KG1 (cell line): ENCODE results near the gene DHRSX.
"Not testable (repeated sequence)": the region's sequence is repeated elsewhere in the genome, so short reads cannot be mapped to it uniquely, and the experiment has no call there.

Source experiments
- DNase-seq: peaks from one replicate; lab custom pipeline; 2025; lab: John Stamatoyannopoulos, UW

The DHRSX gene

GRCh38 chrX:2519638-2520037 is 18.9 kb upstream of the DHRSX start:
- not testable (repeated sequence) for DNase-seq

- DNase-seq, result no peak
These were observed 16.3 kb upstream of the DHRSX start for GRCh38 chrX:2517055-2517454.

- DNase-seq, result no peak
These were observed 15.8 kb upstream of the DHRSX start for GRCh38 chrX:2516623-2517022.

- no peak for DNase-seq
These were observed 13.4 kb upstream of the DHRSX start for GRCh38 chrX:2514131-2514530.

GRCh38 chrX:2513121-2513664 is 12.4 kb upstream of the DHRSX start:
- DNase-seq, result no peak

GRCh38 chrX:2512501-2512900 is 11.7 kb upstream of the DHRSX start:
- no peak for DNase-seq

- DNase-seq, result no peak
These were observed 10.6 kb upstream of the DHRSX start for GRCh38 chrX:2511326-2511725.

GRCh38 chrX:2508648-2509335 is 8.0 kb upstream of the DHRSX start:
- no peak for DNase-seq

GRCh38 chrX:2507904-2508627 is 7.3 kb upstream of the DHRSX start:
- no peak for DNase-seq

GRCh38 chrX:2507196-2507595 is 6.4 kb upstream of the DHRSX start:
- no peak for DNase-seq

GRCh38 chrX:2505341-2505740 is 4.6 kb upstream of the DHRSX start:
- DNase-seq, result not testable (repeated sequence)

GRCh38 chrX:2504706-2505332 is 4.0 kb upstream of the DHRSX start:
- no peak for DNase-seq

- no peak for DNase-seq
These were observed 3.1 kb upstream of the DHRSX start for GRCh38 chrX:2503591-2504500.

- no peak for DNase-seq
These were observed 2.1 kb upstream of the DHRSX start for GRCh38 chrX:2502668-2503519.

- no peak for DNase-seq
These were observed 1.4 kb upstream of the DHRSX start for GRCh38 chrX:2502120-2502667.

- no peak for DNase-seq
These were observed 855 bp upstream of the DHRSX start for GRCh38 chrX:2501559-2502102.

GRCh38 chrX:2500091-2500802 is 529 bp downstream of the DHRSX start:
- no peak for DNase-seq

GRCh38 chrX:2499507-2499906 is 1.3 kb downstream of the DHRSX start:
- no peak for DNase-seq

- no peak for DNase-seq
These were observed 1.9 kb downstream of the DHRSX start for GRCh38 chrX:2498781-2499302.
